OCI-LY7 (cell line): ENCODE results near the gene CIAO3. TPM values are rescaled to one million over a fixed set of nuclear protein-coding genes. Genes with fewer than 3 reads are reported as not detected.
A peak's percentile ranks its signal among the peaks of the same experiment; 100 is the strongest.

Experiments
- BruUV-seq: library from RNA; stranded (reverse); fragments of 400-500 nt; replicated peaks from 2 replicates; lab custom pipeline; 2021; lab: Mats Ljungman, UMichigan
- CTCF ChIA-PET: fragments of 300-600 bp; sonication (Branson Sonifier 250); formaldehyde crosslinking; loops from one replicate; lab custom pipeline; 2022; ENCODE audit warnings: antibody characterized with exemption; ENCODE audit not compliant: unreplicated experiment; lab: Charles Lee
- POLR2A ChIA-PET: fragments of 300-600 bp; sonication (Branson Sonifier 250); formaldehyde crosslinking; loops from one replicate; lab custom pipeline; 2022; ENCODE audit warnings: antibody characterized with exemption; lab: Charles Lee
- DNase-seq: peaks from one replicate; pipeline ENCODE4 v3.0.0-alpha.2; 2015; ENCODE audit warnings: low spot score
- H2AFZ ChIP-seq: fragments of 200-600 bp; sonication (generic), shearing (Covaris generic); 2 replicates; pipeline ENCODE4 v1.6.1; 2014; ENCODE audit warnings: mild to moderate bottlenecking, antibody characterized with exemption, low read length, moderate library complexity
- H3K27ac ChIP-seq: fragments of 200-600 bp; sonication (generic); 2 replicates; pipeline ENCODE4 v1.5.1; 2014; ENCODE audit warnings: mixed run types, low read depth, mild to moderate bottlenecking, moderate library complexity, low read length, inconsistent platforms; ENCODE audit not compliant: poor library complexity, severe bottlenecking
- H3K36me3 ChIP-seq: fragments of 200-600 bp; sonication (generic); 2 replicates; pipeline ENCODE4 v1.6.1; 2014; ENCODE audit warnings: mild to moderate bottlenecking, antibody characterized with exemption, low read length, moderate library complexity, mixed read lengths; ENCODE audit not compliant: insufficient read depth
- H3K4me1 ChIP-seq: fragments of 200-600 bp; sonication (generic); 2 replicates; pipeline ENCODE4 v1.5.1; 2014; ENCODE audit warnings: mild to moderate bottlenecking, low read length; ENCODE audit not compliant: insufficient read depth, poor library complexity, severe bottlenecking
- H3K4me2 ChIP-seq: fragments of 200-600 bp; sonication (generic); 2 replicates; pipeline ENCODE4 v1.6.1; 2014; ENCODE audit warnings: mild to moderate bottlenecking, low read length
- H3K4me3 ChIP-seq: fragments of 200-600 bp; sonication (generic); 2 replicates; pipeline ENCODE4 v1.5.1; 2014; ENCODE audit warnings: mild to moderate bottlenecking, low read depth, low read length; ENCODE audit not compliant: poor library complexity, severe bottlenecking
- H3K79me2 ChIP-seq: fragments of 200-600 bp; sonication (generic); 2 replicates; pipeline ENCODE4 v1.6.1; 2016; ENCODE audit warnings: low read depth, mild to moderate bottlenecking, low read length, moderate library complexity, mixed read lengths; ENCODE audit not compliant: insufficient read depth
- H3K9me2 ChIP-seq: fragments of 200-600 bp; sonication (generic); 2 replicates; pipeline ENCODE4 v1.6.1; 2016; ENCODE audit warnings: mild to moderate bottlenecking, low read length, mixed read lengths; ENCODE audit not compliant: insufficient read depth
- H3K9me3 ChIP-seq: fragments of 200-600 bp; sonication (generic); 2 replicates; pipeline ENCODE4 v1.6.1; 2014; ENCODE audit warnings: mild to moderate bottlenecking, mixed run types, low read length, mixed read lengths
- H4K20me1 ChIP-seq: fragments of 200-600 bp; sonication (generic); 2 replicates; pipeline ENCODE4 v1.6.1; 2014; ENCODE audit warnings: mild to moderate bottlenecking, antibody characterized with exemption, low read length, moderate library complexity, mixed read lengths; ENCODE audit not compliant: insufficient read depth
- CTCF ChIP-seq: fragments of 200-600 bp; sonication (generic); conservative IDR thresholded peaks from 2 replicates; pipeline ENCODE4 v1.5.1; 2014; ENCODE audit warnings: mild to moderate bottlenecking, antibody characterized with exemption, low read length, moderate library complexity, mixed read lengths
- EZH2phosphoT487 ChIP-seq: fragments of 200-600 bp; sonication (generic); IDR thresholded peaks from 2 replicates; pipeline ENCODE4 v1.6.1; 2018; ENCODE audit warnings: low read depth, borderline replicate concordance, mild to moderate bottlenecking, mixed run types, antibody characterized with exemption, low read length, moderate library complexity, mixed read lengths
- intact Hi-C: fragments of 100-400 bp; cut with micrococcal nuclease; formaldehyde crosslinking; loops from one replicate; pipeline ENCODE4 v1.10.0; 2022; ENCODE audit not compliant: unreplicated experiment
- microRNA-seq: library from miRNA; unstranded; fragments of <30 nt; microRNA quantifications from one replicate; pipeline ENCODE4 v1.2.0, GENCODE V29; 2022; ENCODE audit warnings: borderline replicate concordance
- small RNA-seq: library from RNA; depleted of rRNA; stranded (forward); fragments of <200 nt; gene quantifications from one replicate; pipeline ENCODE3, GENCODE V24; 2014
- total RNA-seq, 2 experiments: library from RNA; depleted of rRNA in 1 of 2; stranded (reverse); fragments of >200 nt in 1 of 2; shearing (Covaris generic) in 1 of 2; gene quantifications; 2 replicates each; pipeline ENCODE4 v1.2.3, GENCODE V29; 2014 to 2022

Gene CIAO3
- total RNA-seq, 2 experiments from 2014 or later: 156 to 169 TPM

- intact Hi-C loops: loop anchor here (1.0 to 5.0 kb wide), 2 partner anchors 12 to 42 kb away; partner anchors contain the start of genes ANTKMT and RHOT2
- peak within 1 kb of the TSS; percentile 82 for H3K4me3 ChIP-seq
- peaks cover 5% of the 10 kb centered on the region; the same call in 1 of the 2 replicates for H4K20me1 ChIP-seq
- ChIA-PET CTCF (interaction anchor here (1.0 kb wide), 1 partner anchor 10 kb away, joined by 4 read pairs; the partner anchor contains the start of gene WDR24), POLR2A (interaction anchor here (0.6 to 1.2 kb wide), 2 partner anchors 10 to 264 kb away, joined by 3 to 4 read pairs; no protein-coding TSS in a partner anchor)
- BruUV-seq: no TSS peak
- H3K27ac ChIP-seq: peak within 1 kb of the TSS; percentile 63
- peaks cover 40% of the 10 kb centered on the region for H3K4me1 ChIP-seq
- H3K36me3 ChIP-seq: peaks cover 27% of the 10 kb centered on the region
- DNase-seq: peak; percentile 91
- TF ChIP-seq EZH2phosphoT487 (no peak), CTCF (no peak)
- H2AFZ ChIP-seq: no peak within 1 kb of the TSS
- no peaks in the 10 kb centered on the region for H3K9me2 ChIP-seq
- H3K4me2 ChIP-seq: peak within 1 kb of the TSS; percentile 88
- peaks cover 25% of the 10 kb centered on the region; the same call in 1 of the 2 replicates for H3K79me2 ChIP-seq
- H3K9me3 ChIP-seq: no peaks in the 10 kb centered on the region
Measured at GRCh38 chr16:679814-680624, 60.8 kb downstream of the CIAO3 start, which contains the start of gene STUB1. STUB1 (plus strand) TSS chr16:680410; CDS start chr16:680526, 116 bp downstream.

Small RNAs within 50 kb of the gene (microRNA-seq; reads per million reads assigned to microRNA genes)
- not detected for gene MIR662

Small RNAs within 50 kb of the gene (small RNA-seq; reads per million reads assigned to genes)
- gene MIR662: not detected

Other genes with a start within 250 kb of the CIAO3 start
- gene CAPN15, start 213.3 kb downstream of the CIAO3 start, total RNA-seq (2014; rRNA removed; shearing (Covaris generic)): 23.1 and 32.9 TPM in 2 replicates
- 43.9 and 54.0 TPM in 2 replicates for gene CAPN15, start 213.3 kb downstream of the CIAO3 start, total RNA-seq (2022)
- not detected in 2 replicates for gene PRR35, start 180.6 kb downstream of the CIAO3 start, total RNA-seq (2014; rRNA removed; shearing (Covaris generic))
- not detected in 2 replicates for gene PRR35, start 180.6 kb downstream of the CIAO3 start, total RNA-seq (2022)
- 3.7 and 4.2 TPM in 2 replicates for gene NHLRC4, start 174.0 kb downstream of the CIAO3 start, total RNA-seq (2014; rRNA removed; shearing (Covaris generic))
- gene NHLRC4, start 174.0 kb downstream of the CIAO3 start, total RNA-seq (2022): 2.5 and 2.6 TPM in 2 replicates
- 32.3 and 39.0 TPM in 2 replicates for gene PIGQ, start 171.0 kb downstream of the CIAO3 start, total RNA-seq (2014; rRNA removed; shearing (Covaris generic))
- 51.4 and 54.2 TPM in 2 replicates for gene PIGQ, start 171.0 kb downstream of the CIAO3 start, total RNA-seq (2022)
- gene RAB40C, start 150.9 kb downstream of the CIAO3 start, total RNA-seq (2014; rRNA removed; shearing (Covaris generic)): 18.2 and 20.9 TPM in 2 replicates
- gene RAB40C, start 150.9 kb downstream of the CIAO3 start, total RNA-seq (2022): 18.3 and 19.3 TPM in 2 replicates
- 0.46 and 0.47 TPM in 2 replicates for gene WFIKKN1, start 110.0 kb downstream of the CIAO3 start, total RNA-seq (2014; rRNA removed; shearing (Covaris generic))
- gene WFIKKN1, start 110.0 kb downstream of the CIAO3 start, total RNA-seq (2022): 0.81 and 1.2 TPM in 2 replicates
- gene METTL26, start 104.7 kb downstream of the CIAO3 start, total RNA-seq (2014; rRNA removed; shearing (Covaris generic)): 135 and 152 TPM in 2 replicates
- 83.9 and 99.0 TPM in 2 replicates for gene METTL26, start 104.7 kb downstream of the CIAO3 start, total RNA-seq (2022)
- 62.8 and 63.2 TPM in 2 replicates for gene MCRIP2, start 99.2 kb downstream of the CIAO3 start, total RNA-seq (2014; rRNA removed; shearing (Covaris generic))
- 47.8 and 64.1 TPM in 2 replicates for gene MCRIP2, start 99.2 kb downstream of the CIAO3 start, total RNA-seq (2022)
- 77.6 and 110 TPM in 2 replicates for gene WDR90, start 91.6 kb downstream of the CIAO3 start, total RNA-seq (2014; rRNA removed; shearing (Covaris generic))
- 143 and 153 TPM in 2 replicates for gene WDR90, start 91.6 kb downstream of the CIAO3 start, total RNA-seq (2022)
- 129 and 136 TPM in 2 replicates for gene RHOT2, start 72.9 kb downstream of the CIAO3 start, total RNA-seq (2014; rRNA removed; shearing (Covaris generic))
- gene RHOT2, start 72.9 kb downstream of the CIAO3 start, total RNA-seq (2022): 129 and 133 TPM in 2 replicates
- 3.8 and 4.2 TPM in 2 replicates for gene RHBDL1, start 65.3 kb downstream of the CIAO3 start, total RNA-seq (2014; rRNA removed; shearing (Covaris generic))
- 3.6 and 4.2 TPM in 2 replicates for gene RHBDL1, start 65.3 kb downstream of the CIAO3 start, total RNA-seq (2022)
- 85.5 and 111 TPM in 2 replicates for gene STUB1, start 60.6 kb downstream of the CIAO3 start, total RNA-seq (2014; rRNA removed; shearing (Covaris generic))
- 72.4 and 78.6 TPM in 2 replicates for gene STUB1, start 60.6 kb downstream of the CIAO3 start, total RNA-seq (2022)
- gene JMJD8, start 56.7 kb downstream of the CIAO3 start, total RNA-seq (2014; rRNA removed; shearing (Covaris generic)): 70.6 and 82.3 TPM in 2 replicates
- 46.8 and 48.7 TPM in 2 replicates for gene JMJD8, start 56.7 kb downstream of the CIAO3 start, total RNA-seq (2022)
- gene WDR24, start 50.6 kb downstream of the CIAO3 start, total RNA-seq (2014; rRNA removed; shearing (Covaris generic)): 10.3 and 11.6 TPM in 2 replicates
- gene WDR24, start 50.6 kb downstream of the CIAO3 start, total RNA-seq (2022): 24.0 and 28.9 TPM in 2 replicates
- gene FBXL16, start 35.2 kb downstream of the CIAO3 start, total RNA-seq (2014; rRNA removed; shearing (Covaris generic)): 0.16 and 0.28 TPM in 2 replicates
- 0.42 and 0.52 TPM in 2 replicates for gene FBXL16, start 35.2 kb downstream of the CIAO3 start, total RNA-seq (2022)
- gene METRN, start 25.9 kb downstream of the CIAO3 start, total RNA-seq (2014; rRNA removed; shearing (Covaris generic)): 9.5 and 15.9 TPM in 2 replicates
- 12.2 and 14.4 TPM in 2 replicates for gene METRN, start 25.9 kb downstream of the CIAO3 start, total RNA-seq (2022)
- gene ANTKMT, start 19.9 kb downstream of the CIAO3 start, total RNA-seq (2014; rRNA removed; shearing (Covaris generic)): 44.8 and 51.3 TPM in 2 replicates
- 45.5 and 46.5 TPM in 2 replicates for gene ANTKMT, start 19.9 kb downstream of the CIAO3 start, total RNA-seq (2022)
- gene CCDC78, start 14.6 kb downstream of the CIAO3 start, total RNA-seq (2014; rRNA removed; shearing (Covaris generic)): 25.8 and 35.9 TPM in 2 replicates
- gene CCDC78, start 14.6 kb downstream of the CIAO3 start, total RNA-seq (2022): 52.6 and 57.9 TPM in 2 replicates
- 28.1 and 30.8 TPM in 2 replicates for gene HAGHL, start 13.9 kb downstream of the CIAO3 start, total RNA-seq (2014; rRNA removed; shearing (Covaris generic))
- gene HAGHL, start 13.9 kb downstream of the CIAO3 start, total RNA-seq (2022): 56.3 and 57.9 TPM in 2 replicates
- 0.13 TPM in 1 of 2 replicates, not detected in the other for gene MSLN, start 19.7 kb upstream of the CIAO3 start, total RNA-seq (2014; rRNA removed; shearing (Covaris generic))
- gene MSLN, start 19.7 kb upstream of the CIAO3 start, total RNA-seq (2022): 0.30 and 0.44 TPM in 2 replicates
- 51.4 and 64.1 TPM in 2 replicates for gene RPUSD1, start 47.4 kb upstream of the CIAO3 start, total RNA-seq (2014; rRNA removed; shearing (Covaris generic))
- gene RPUSD1, start 47.4 kb upstream of the CIAO3 start, total RNA-seq (2022): 42.1 and 48.6 TPM in 2 replicates
- 98.9 and 125 TPM in 2 replicates for gene CHTF18, start 47.6 kb upstream of the CIAO3 start, total RNA-seq (2014; rRNA removed; shearing (Covaris generic))
- 145 and 146 TPM in 2 replicates for gene CHTF18, start 47.6 kb upstream of the CIAO3 start, total RNA-seq (2022)
- gene GNG13, start 59.7 kb upstream of the CIAO3 start, total RNA-seq (2014; rRNA removed; shearing (Covaris generic)): not detected in 2 replicates
- gene GNG13, start 59.7 kb upstream of the CIAO3 start, total RNA-seq (2022): not detected in 2 replicates
- 5.8 and 17.0 TPM in 2 replicates for gene LMF1, start 230.0 kb upstream of the CIAO3 start, total RNA-seq (2014; rRNA removed; shearing (Covaris generic))
- 31.4 and 32.8 TPM in 2 replicates for gene LMF1, start 230.0 kb upstream of the CIAO3 start, total RNA-seq (2022)
- gene SOX8, start 240.8 kb upstream of the CIAO3 start, total RNA-seq (2014; rRNA removed; shearing (Covaris generic)): 0.82 and 0.85 TPM in 2 replicates
- gene SOX8, start 240.8 kb upstream of the CIAO3 start, total RNA-seq (2022): 2.3 and 2.4 TPM in 2 replicates